BLaER1 (cell line): ENCODE results near the gene LTN1.

Experiments used
- H3K27ac ChIP-seq: shearing (Covaris generic); formaldehyde crosslinking; 2 replicates; pipeline ENCODE4 v1.8.1; 2022
- H3K27me3 ChIP-seq: shearing (Covaris generic); formaldehyde crosslinking; 2 replicates; pipeline ENCODE4 v1.8.1; 2022
- H3K36me3 ChIP-seq: shearing (Covaris generic); formaldehyde crosslinking; 2 replicates; pipeline ENCODE4 v1.8.1; 2022
- H3K4me1 ChIP-seq: shearing (Covaris generic); formaldehyde crosslinking; 2 replicates; pipeline ENCODE4 v1.8.1; 2022
- H3K4me2 ChIP-seq: shearing (Covaris generic); formaldehyde crosslinking; 2 replicates; pipeline ENCODE4 v1.8.1; 2022
- H3K4me3 ChIP-seq: shearing (Covaris generic); formaldehyde crosslinking; 2 replicates; pipeline ENCODE4 v1.8.1; 2022
- H3K9ac ChIP-seq: shearing (Covaris generic); formaldehyde crosslinking; 2 replicates; pipeline ENCODE4 v1.8.1; 2022
- H3K9me3 ChIP-seq: shearing (Covaris generic); formaldehyde crosslinking; 2 replicates; pipeline ENCODE4 v1.8.1; 2022
- H4K20me1 ChIP-seq: shearing (Covaris generic); formaldehyde crosslinking; 2 replicates; pipeline ENCODE4 v1.8.1; 2022
- Cebpa-rat ChIP-seq: shearing (Covaris generic); IDR thresholded peaks from 2 replicates; pipeline ENCODE4 v1.8.1; 2022

LTN1 gene

GRCh38 chr21:28916150-28916893 is 76.4 kb downstream of the LTN1 start:
- no peak for TF ChIP-seq Cebpa-rat
- Histone ChIP-seq H3K4me2 (no peak overlapping the region), H3K9ac (no peak overlapping the region)

GRCh38 chr21:28913071-28913470 is 79.6 kb downstream of the LTN1 start:
- no peaks in the 10 kb centered on the region for H4K20me1 ChIP-seq
- no peak overlapping the region for H3K9ac ChIP-seq
- no peaks in the 10 kb centered on the region for H3K4me1 ChIP-seq
- H3K4me3 ChIP-seq, result no peak overlapping the region
- no peaks in the 10 kb centered on the region for H3K9me3 ChIP-seq
- no peak overlapping the region for H3K4me2 ChIP-seq
- no peaks in the 10 kb centered on the region for H3K36me3 ChIP-seq
- H3K27me3 ChIP-seq, result no peaks in the 10 kb centered on the region
- H3K27ac ChIP-seq, result no peak overlapping the region
- no peak for TF ChIP-seq Cebpa-rat

More at GRCh38 chr21:28916150-28916893, 76.4 kb downstream of the LTN1 start:
- H3K27me3 ChIP-seq, result no peaks in the 10 kb centered on the region
- H3K36me3 ChIP-seq, result no peaks in the 10 kb centered on the region
- H3K4me3 ChIP-seq, result no peak overlapping the region
- H4K20me1 ChIP-seq, result no peaks in the 10 kb centered on the region
- no peak overlapping the region for H3K27ac ChIP-seq
- H3K4me1 ChIP-seq, result no peaks in the 10 kb centered on the region
- no peaks in the 10 kb centered on the region for H3K9me3 ChIP-seq

- Histone ChIP-seq H3K9ac (no peak overlapping the region), H3K27me3 (no peaks in the 10 kb centered on the region), H3K36me3 (no peaks in the 10 kb centered on the region), H3K9me3 (no peaks in the 10 kb centered on the region), H3K4me3 (no peak overlapping the region), H4K20me1 (no peaks in the 10 kb centered on the region), H3K4me1 (no peaks in the 10 kb centered on the region), H3K27ac (no peak overlapping the region), H3K4me2 (no peak overlapping the region)
- no peak for TF ChIP-seq Cebpa-rat
Measured at GRCh38 chr21:28910280-28910887, 82.3 kb downstream of the LTN1 start.

GRCh38 chr21:28908351-28908750 is 84.3 kb downstream of the LTN1 start:
- no peak overlapping the region for H3K4me3 ChIP-seq
- TF ChIP-seq Cebpa-rat, result no peak
- H3K4me2 ChIP-seq, result no peak overlapping the region
- no peaks in the 10 kb centered on the region for H3K27me3 ChIP-seq
- no peak overlapping the region for H3K9ac ChIP-seq
- no peaks in the 10 kb centered on the region for H3K4me1 ChIP-seq
- no peak overlapping the region for H3K27ac ChIP-seq
- 0 out of 2 replicates have a peak, but pooled peaks cover 3% of the 10 kb centered on the region for H3K9me3 ChIP-seq
- no peaks in the 10 kb centered on the region for H4K20me1 ChIP-seq
- H3K36me3 ChIP-seq, result no peaks in the 10 kb centered on the region

- Histone ChIP-seq H3K4me1 (no peaks in the 10 kb centered on the region), H3K27me3 (no peaks in the 10 kb centered on the region), H3K4me3 (no peak overlapping the region), H4K20me1 (no peaks in the 10 kb centered on the region), H3K36me3 (no peaks in the 10 kb centered on the region), H3K9ac (no peak overlapping the region), H3K4me2 (no peak overlapping the region), H3K9me3 (peaks cover 14% of the 10 kb centered on the region; the same call in 1 of the 2 replicates), H3K27ac (no peak overlapping the region)
- TF ChIP-seq Cebpa-rat, result no peak
Measured at GRCh38 chr21:28906841-28907240, 85.8 kb downstream of the LTN1 start.

- TF ChIP-seq Cebpa-rat, result no peak
- Histone ChIP-seq H3K4me1 (no peaks in the 10 kb centered on the region), H4K20me1 (no peaks in the 10 kb centered on the region), H3K4me2 (no peak overlapping the region), H3K9me3 (peaks cover 14% of the 10 kb centered on the region; the same call in 1 of the 2 replicates), H3K9ac (no peak overlapping the region), H3K36me3 (no peaks in the 10 kb centered on the region), H3K27me3 (no peaks in the 10 kb centered on the region), H3K4me3 (no peak overlapping the region), H3K27ac (no peak overlapping the region)
Measured at GRCh38 chr21:28906236-28906635, 86.4 kb downstream of the LTN1 start.

- no peak overlapping the region for H3K27ac ChIP-seq
- H3K9ac ChIP-seq, result no peak overlapping the region
- peaks cover 14% of the 10 kb centered on the region; the same call in 1 of the 2 replicates for H3K9me3 ChIP-seq
- no peaks in the 10 kb centered on the region for H4K20me1 ChIP-seq
- H3K27me3 ChIP-seq, result no peaks in the 10 kb centered on the region
- no peak for TF ChIP-seq Cebpa-rat
- H3K4me1 ChIP-seq, result no peaks in the 10 kb centered on the region
- H3K4me3 ChIP-seq, result no peak overlapping the region
- H3K36me3 ChIP-seq, result no peaks in the 10 kb centered on the region
- H3K4me2 ChIP-seq, result no peak overlapping the region
Measured at GRCh38 chr21:28904961-28905435, 87.7 kb downstream of the LTN1 start.

GRCh38 chr21:28903448-28903847 is 89.2 kb downstream of the LTN1 start:
- no peak for TF ChIP-seq Cebpa-rat
- H3K9ac ChIP-seq, result no peak overlapping the region

GRCh38 chr21:28900481-28900880 is 92.2 kb downstream of the LTN1 start:
- no peak overlapping the region for H3K9ac ChIP-seq
- H4K20me1 ChIP-seq, result no peaks in the 10 kb centered on the region
- H3K36me3 ChIP-seq, result no peaks in the 10 kb centered on the region
- H3K27me3 ChIP-seq, result no peaks in the 10 kb centered on the region
- no peak for TF ChIP-seq Cebpa-rat
- peaks cover 14% of the 10 kb centered on the region; the same call in 1 of the 2 replicates for H3K9me3 ChIP-seq
- H3K27ac ChIP-seq, result no peak overlapping the region
- no peak overlapping the region for H3K4me2 ChIP-seq
- H3K4me3 ChIP-seq, result no peak overlapping the region
- no peaks in the 10 kb centered on the region for H3K4me1 ChIP-seq

More at GRCh38 chr21:28903448-28903847, 89.2 kb downstream of the LTN1 start:
- H4K20me1 ChIP-seq, result no peaks in the 10 kb centered on the region
- H3K27ac ChIP-seq, result no peak overlapping the region
- H3K4me2 ChIP-seq, result no peak overlapping the region
- H3K27me3 ChIP-seq, result no peaks in the 10 kb centered on the region
- H3K4me3 ChIP-seq, result no peak overlapping the region
- no peaks in the 10 kb centered on the region for H3K4me1 ChIP-seq
- H3K9me3 ChIP-seq, result peaks cover 14% of the 10 kb centered on the region; the same call in 1 of the 2 replicates
- H3K36me3 ChIP-seq, result no peaks in the 10 kb centered on the region

- no peak overlapping the region for H3K9ac ChIP-seq
Measured at GRCh38 chr21:28899744-28900143, 92.9 kb downstream of the LTN1 start.

More at GRCh38 chr21:28899744-28900143, 92.9 kb downstream of the LTN1 start:
- Histone ChIP-seq H3K36me3 (no peaks in the 10 kb centered on the region), H3K4me2 (no peak overlapping the region), H3K4me1 (no peaks in the 10 kb centered on the region), H3K27me3 (no peaks in the 10 kb centered on the region), H3K4me3 (no peak overlapping the region), H3K9me3 (peaks cover 14% of the 10 kb centered on the region; the same call in 1 of the 2 replicates), H3K27ac (no peak overlapping the region), H4K20me1 (no peaks in the 10 kb centered on the region)
- TF ChIP-seq Cebpa-rat, result no peak
